GM21619 (cell line): ENCODE results near the gene ACADSB.
A peak's percentile ranks its signal among the peaks of the same experiment; 100 is the strongest.

Experiments used
- ATAC-seq: cut with Tn5 transposase; IDR thresholded peaks from one replicate; pipeline ENCODE4 v1.9.1; 2021; ENCODE audit not compliant: unreplicated experiment

The ACADSB gene

DNA sequence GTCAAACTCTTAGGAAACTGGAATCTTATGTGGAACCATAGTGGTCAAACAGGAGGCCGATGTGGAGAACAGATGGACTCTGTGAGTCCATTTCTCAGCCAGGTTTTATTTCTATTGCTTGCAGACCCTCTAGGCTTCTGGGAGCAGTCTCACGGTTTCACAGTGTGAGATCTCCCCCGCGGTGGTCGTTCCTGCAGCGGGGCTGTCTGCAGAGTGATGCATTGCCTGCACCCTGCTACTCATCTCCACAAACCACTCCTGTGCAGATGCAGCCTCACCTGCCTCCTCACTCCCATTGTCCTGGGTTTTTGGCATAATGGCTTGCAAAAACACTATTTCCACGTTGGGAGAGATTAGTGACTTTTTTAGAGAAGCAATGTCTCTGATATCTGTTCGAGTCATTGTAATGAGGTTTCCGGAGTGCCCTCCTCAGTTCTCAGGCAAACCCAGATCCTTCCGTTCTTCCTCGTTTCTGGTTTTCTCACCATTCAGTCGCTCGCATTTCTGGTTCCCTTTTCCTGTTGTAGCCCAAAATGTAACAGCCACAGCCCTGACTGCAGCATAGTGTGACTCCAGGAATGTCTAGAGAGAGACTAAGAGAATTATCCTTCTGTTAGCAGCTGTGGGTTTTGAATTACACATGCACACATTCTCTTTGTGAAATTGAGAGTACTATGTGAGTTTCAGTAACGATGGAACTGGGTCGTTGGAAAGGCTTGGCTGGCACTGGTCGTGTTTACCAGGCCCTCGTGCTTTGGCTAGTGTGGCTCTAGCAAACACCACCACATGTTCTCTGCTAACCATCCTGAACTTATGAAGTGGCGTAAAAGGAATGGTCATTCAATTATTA is 30.2 kb downstream of the ACADSB start:
- ATAC-seq: no peak

DNA sequence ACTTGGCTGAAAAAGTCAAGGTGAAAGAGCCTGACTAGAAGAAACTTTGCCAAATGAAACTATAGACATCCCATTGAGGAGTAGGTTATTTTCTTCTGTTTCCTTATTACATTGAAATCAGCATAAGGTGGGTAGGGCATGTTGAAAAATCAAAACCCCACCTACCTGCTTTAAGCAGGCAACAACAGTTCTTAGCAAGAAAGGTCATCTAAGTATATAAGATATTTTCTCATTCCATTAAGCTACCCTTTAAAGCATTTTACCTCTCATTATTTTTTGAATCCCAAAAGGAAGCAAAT is 30.8 kb downstream of the ACADSB start:
- ATAC-seq: no peak

DNA sequence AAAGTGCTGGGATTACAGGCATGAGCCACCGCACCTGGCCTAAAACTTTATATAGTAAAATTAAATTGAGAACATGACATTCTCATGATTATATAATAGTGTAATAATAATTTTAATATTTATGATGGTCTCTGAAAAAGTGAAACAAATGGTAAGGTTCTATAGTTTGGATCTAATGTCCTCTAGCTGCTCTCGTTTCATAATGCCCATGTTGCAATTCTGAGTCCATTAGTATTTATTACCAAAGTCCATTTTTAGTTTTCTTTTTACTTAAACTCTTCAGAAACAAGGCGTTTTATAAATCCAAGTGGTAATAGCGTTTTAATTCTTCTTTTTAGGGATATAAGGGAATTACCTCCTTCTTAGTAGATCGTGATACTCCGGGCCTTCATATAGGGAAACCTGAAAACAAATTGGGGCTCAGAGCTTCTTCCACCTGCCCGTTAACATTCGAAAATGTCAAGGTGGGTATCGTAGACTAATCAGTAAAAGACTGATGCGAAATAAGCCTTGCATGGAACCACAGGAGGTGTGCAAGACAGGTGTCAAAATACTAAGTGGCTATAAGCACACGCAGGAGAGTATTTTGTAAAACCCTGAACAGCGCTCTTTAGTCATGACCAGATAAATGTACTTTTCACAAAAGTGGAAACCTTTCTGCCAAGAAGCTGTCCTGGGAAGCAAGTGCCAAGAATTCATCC is 34.1 kb downstream of the ACADSB start:
- no peak for ATAC-seq

DNA sequence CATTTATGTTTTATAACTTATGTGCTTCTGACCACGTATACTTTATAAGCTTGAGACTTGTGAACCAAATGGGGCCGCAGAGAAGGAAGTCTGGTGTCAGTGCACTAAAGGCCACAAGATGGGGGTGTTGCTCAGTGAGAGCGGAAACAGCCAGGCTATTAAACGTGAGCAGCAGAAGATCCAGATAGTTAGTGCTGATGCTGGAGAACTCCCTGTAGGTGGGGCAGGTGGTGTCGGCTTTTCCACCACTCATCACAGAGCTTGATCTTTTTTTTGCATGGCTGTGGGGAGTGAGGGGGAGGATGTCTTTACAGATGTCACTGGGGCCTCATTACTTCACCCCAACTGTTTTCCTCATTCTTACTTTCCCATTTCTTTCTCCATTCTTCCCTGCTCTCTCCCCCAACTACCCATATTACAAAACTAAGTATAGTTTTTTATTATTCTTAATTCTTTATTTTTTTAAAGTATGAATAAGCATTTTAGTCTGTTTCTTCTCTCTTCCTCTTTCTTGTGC is 34.7 kb downstream of the ACADSB start:
- peak; percentile 67 for ATAC-seq

DNA sequence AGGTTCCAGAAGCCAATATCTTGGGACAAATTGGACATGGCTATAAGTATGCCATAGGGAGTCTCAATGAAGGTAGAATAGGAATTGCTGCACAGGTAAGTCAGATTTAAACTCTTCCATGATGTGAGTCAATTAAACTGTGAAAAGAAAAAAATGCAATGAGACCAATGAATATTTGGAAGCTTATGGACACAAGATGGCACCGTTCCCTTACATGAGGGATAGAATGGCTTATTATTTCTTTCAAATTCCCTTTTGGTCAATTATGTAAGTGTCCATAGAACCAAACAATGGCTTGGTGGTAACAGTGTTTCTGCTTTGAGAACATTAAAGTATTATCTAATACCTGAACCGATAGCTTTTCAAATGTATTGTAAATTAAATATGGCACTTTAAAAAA is 35.6 kb downstream of the ACADSB start:
- ATAC-seq: no peak

DNA sequence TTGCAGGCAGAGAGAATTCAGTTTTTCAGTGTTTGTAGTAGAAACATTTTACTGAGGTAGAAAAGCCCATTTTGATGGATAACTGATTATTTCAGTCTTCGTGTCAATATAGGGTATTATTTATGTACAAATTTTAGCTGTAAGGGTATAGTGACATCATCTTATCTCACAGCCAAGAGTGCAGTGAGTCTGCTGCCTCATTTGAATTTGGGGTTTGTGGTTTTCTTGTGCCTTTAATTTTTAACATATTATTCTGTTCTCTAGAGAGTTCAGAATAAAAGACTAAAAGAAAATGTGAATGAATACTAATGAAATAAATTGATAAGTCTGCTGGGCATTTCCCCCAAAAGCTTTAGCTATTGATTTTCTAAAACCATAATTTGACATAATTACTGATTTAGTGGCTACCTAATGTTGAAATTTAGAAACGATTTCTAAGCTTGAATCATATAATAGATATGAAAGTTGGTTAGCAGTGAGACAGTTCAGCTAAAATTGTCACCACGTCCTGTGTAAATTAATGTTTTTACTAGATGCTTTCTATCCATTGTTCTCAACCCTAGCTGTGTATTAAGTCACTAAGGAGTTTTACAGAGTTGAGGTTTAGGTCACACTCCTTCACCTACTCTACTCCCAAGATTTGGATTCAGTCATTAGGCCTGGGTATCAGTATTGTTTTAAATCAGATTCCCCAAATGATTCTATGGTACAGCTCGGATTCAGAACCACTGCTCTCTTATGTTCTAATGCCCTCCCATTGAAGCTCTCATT is 37.3 kb downstream of the ACADSB start:
- peak; percentile 63 for ATAC-seq

DNA sequence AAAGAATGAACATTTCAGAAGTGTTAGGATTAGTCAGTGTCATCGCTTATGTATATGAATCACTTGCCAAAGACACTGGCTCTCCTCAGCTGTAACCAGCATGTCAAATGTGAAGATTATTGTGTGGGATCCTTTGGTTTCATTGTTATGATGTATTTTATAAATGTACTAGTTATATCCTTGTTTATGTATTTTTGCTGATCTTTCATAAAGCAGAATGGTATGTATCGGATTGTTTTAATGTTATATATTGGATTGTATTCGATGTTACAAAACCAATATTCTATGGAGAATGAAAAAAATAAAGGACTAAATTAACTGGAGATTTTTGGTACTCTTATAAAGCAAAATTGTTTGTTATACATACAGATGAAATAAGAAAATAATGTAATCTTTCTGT is 49.2 kb downstream of the ACADSB start:
- no peak for ATAC-seq

DNA sequence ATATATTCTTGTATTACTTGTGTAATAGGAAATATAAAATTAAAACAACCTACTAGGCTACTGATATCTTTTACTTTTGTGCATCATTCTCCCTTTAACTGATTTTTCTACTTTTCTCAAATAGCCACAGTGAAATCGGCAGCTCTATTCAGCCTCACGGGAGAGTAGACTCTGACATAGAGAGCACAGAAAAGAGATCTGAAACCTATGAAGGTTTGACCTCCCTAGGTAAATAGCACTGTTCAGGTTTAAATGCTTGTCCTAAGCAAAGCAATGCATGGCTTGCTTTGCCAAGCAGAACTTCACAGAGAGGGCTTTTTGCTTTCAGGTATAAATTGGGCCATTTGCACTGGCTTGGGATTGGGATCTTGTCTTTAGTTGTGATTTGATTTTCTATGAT is 53.1 kb downstream of the ACADSB start:
- no peak for ATAC-seq

DNA sequence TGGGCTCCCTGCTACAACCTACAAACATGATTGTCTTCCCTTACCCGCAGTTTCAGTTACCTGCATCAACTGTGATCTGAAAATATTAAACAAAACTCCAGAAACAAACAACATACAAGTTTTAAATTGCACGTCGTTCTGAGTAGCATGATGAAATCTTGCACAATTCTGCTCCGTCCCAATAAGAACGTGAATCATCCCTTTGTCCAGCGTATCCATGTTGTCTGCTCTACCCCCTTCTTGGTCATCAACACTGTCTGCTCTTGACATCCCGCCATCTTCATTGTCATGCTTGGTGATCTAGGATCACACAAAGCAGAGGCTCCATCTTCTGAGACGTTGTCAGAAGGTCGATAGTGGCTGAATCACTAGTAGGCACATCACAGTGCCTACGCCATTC is 53.9 kb downstream of the ACADSB start:
- no peak for ATAC-seq

DNA sequence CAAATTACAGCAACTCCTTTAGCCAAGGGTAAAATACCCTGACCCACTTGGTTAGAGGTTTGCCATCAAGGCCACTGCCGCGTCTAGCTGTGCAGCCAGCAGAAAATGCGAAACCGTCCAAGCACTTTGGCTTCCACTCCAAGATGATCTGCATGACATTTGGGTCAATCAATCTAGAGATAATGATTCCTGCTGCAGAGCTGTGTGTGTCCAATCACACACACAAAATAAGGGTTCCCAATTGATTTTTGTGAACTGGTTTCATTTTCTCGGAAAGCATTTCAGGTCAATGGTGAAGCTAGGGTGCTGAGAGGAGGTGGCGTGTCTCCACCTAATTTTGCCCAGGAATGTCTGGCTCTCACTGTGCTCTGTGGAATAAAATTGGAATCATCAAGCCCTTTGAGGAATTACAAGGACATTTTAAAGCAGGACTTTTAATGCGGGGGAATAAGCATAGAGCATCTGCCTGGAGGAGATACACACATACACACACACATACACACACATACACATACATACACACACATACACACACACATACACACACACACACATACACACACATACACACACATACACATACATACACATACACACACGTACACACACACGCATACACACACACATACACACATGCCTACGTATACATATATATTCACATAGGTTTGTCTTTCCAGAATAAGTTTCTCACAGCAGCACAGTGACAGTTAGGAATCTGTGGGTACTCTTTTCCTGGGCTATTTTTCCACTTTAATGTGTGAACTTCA is 59.5 kb downstream of the ACADSB start:
- no peak for ATAC-seq

DNA sequence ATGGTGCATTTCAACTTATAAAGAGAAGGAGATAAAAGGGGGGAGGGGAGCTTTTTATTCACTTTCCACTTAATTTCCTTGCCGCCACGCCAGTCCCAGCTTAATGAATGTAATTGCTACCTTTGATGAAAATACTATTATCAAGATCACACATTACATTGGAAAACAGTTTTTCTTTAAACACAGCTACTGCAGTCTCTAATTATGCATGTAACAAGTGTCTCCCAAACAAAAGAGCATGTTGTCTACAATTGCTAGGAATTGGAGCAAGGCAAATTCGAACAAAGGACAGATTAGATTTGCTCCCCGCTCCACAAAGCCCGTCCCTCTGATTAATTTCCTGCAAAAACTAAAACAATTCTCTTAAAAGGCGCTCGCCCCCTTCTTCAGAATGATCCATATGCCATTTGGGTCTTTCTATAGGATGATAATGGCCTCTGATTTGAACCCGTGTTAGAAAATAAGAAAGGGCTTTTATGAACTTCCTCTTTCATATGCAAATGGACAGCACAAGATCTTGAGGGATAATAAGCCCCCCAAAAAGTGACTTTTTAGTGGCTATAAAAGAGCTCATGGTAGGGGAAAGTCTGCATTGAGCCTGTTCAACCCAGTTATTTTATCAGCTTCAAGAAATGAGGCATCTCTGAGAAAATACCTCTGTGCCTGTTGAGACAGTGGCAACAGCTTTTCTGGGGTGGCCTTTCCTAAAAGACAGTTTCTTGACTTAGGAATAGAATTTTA is 60.6 kb downstream of the ACADSB start:
- no peak for ATAC-seq

DNA sequence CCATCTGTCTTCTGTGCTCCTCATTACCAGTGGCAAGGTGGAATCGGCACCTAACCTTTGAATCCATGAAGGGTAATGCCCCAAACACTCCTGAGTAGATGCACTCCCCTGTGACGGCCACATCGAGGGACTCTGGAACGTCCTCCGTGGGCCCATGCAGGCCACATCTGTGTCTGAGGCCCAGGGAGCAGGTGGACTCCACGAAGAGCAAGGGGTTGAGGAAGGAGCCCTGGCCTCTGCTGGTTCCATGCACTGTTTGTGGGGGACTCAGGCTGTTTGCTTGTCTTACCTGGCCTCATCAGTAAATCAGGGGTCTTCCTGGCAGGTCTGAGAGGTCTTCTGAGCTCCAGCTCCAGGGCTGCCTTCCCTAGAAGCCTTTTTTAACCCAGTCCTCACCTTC is 64.4 kb downstream of the ACADSB start:
- no peak for ATAC-seq

DNA sequence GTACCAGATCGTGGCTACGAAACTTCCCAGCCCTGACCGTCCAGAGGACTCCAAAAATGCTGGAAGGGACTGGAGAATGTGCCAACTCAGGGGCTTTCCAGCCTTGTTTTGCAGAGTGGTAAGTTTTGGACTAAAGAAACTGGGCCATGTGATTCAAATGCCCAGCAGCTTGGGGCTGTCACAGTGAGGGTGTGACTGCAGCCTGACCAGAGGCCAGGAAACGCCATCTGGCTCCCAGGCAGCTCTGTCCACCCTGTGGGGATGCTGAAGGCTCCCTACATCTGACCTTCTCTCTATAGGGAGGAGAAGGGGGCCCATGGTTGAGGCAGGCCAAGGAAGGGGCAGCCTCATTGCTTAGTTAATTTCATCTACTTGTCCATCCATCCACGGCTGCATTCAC is 65.4 kb downstream of the ACADSB start:
- ATAC-seq: no peak

DNA sequence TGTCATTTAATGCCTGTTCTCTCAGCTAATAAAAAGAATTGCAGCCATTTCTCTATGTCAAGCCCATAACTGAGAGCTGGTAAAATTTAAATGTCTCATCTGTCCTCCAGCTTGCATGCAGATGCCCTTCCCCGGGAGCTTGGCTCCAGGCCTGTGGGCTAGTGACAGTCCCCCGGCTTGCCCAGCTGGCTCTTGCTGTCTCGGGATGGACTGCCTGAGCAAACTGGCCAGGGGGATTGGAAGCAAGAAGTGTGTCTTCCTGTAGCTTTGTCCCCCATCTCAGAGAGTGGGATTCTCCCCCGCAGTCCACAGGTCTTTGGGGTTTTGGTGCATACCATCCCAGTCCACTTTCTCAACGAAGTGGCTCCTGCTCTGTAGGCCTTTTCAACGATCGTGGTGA is 73.1 kb downstream of the ACADSB start:
- no peak for ATAC-seq

DNA sequence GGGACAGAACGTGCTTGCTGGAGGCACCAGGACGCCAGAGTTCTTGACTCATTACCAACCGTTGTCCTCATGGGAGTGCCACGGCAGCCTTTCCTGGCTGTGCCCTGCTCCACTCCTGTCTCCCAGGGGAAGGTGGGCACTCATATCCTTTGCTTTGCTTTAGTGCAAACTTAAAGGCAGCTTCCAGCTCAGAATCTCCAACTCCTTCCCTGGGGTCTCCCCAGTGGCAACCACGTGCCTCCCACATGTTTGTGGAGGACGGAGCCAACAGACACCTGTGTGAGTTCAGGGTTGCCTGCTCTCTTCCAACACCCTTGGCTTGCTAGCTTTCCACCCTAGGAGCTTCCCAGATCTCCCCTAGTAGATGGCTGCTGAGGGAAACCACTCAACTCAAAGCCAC is 75.0 kb downstream of the ACADSB start:
- ATAC-seq: no peak

DNA sequence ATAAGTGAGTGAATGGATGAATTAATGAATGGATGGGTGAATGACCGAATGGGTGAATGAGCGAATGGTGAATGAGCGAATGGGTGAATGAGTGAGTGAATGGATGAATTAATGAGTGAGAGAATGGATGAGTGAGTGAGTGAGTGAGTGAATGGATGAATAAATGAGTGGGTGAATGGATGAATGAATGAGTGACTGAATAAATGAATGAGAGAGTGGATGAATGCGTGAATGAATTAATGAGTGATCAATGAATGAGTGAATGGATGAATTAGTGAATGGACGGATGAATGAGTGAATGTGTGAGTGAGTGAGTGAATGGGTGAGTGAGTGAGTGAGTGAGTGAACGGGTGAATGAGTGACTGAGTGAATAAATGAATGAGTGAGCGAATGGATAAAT is 77.5 kb downstream of the ACADSB start:
- ATAC-seq: no peak

DNA sequence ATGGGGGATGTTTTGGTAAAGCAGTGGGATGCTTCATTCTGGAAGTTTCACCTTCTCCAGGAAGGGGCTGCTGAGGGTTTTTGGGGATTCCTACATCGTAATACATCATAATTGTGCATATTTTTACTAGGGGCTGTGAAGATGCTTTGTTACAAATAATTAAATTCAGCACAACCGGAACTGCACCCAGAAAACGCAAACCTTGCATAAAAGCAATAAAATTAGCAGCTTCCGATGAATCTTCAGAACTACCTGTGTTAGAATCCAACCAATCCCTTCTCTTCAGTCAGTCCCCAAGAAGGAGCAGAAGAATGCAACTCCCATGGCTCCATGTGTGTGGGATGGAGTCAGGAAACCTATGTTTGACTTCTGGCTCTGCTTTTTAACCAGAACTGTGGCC is 78.5 kb downstream of the ACADSB start:
- no peak for ATAC-seq

DNA sequence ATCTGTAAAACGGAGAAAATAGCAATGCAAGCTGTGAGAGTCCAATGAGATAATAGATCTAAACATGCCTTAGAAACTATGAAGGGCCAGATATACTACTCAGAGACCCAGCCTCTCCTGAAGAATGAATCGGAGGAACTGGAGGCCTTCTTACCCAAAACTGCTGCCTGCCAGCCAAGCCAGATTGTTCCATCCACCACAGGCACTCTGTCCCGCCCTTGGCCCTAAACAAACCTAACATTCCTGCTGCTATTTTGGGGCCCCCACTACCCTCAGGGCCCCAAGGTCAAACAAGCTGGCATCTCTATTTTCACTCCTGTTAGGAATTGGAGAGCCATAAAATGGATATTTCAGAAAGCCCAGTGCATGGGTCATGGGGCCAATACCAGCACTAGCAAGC is 79.0 kb downstream of the ACADSB start:
- ATAC-seq: no peak

DNA sequence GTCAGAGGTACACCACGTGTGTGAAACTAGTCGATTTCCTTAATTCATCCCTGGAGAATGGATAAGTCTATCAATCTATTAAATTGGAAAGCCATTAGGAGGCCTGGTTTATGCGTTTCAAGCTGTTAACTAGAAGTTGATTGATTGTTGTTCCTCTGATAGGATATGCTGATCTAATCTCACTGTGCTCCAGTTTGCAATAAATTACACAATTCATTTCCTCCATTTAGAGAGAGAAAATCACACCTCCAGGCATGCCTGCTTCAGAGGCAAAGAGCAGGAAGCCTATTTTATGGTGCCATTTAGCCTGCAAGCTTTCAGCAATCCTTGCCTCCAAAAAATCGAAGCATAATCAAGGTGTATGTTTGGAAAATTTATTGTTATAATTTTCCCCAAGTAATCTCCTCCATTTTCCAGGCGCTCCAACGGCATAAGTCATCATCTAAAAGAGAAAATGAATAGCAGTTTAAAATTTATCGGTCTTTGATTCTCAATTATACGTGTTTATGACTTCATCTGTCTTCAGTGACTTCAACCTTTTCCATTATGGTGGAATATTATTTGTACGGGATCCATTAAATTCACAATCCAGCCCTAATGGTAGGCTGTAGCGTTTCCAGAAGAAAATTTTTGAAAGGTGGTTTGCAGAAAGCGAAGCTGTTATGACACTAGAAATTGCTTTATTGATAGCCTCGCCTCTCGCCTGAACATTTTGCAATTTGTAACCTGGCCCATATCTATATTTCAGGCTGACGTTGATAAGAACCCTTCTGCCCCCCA is 84.0 kb downstream of the ACADSB start:
- ATAC-seq: no peak

DNA sequence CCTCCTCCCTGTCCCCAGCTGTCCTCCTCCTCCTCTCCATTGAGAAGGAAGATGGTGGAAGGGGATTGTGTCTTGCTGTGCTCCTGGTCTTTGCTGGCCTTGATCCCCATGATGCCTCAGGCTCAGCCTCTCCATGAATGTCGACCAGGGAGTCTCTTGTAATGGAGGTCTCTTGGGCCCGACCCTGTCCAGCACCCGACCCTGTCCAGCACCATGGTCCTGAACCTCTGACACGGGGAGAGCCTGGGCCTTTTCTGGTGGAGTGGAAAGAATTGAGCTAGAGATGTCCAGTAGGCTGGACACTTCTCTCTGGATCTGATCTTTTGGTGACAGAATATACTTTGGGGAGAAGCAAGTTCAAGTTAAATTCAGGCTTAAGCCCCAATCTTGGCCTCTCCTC is 84.7 kb downstream of the ACADSB start:
- no peak for ATAC-seq
